Endothelial cell of umbilical vein (primary cell): Measurements from ENCODE around the gene B4GALNT1. TPM values are rescaled to one million over a fixed set of nuclear protein-coding genes. Genes with fewer than 3 reads are reported as not detected.

Source experiments
- BruUV-seq: library from RNA; stranded (reverse); fragments of 400-500 nt; replicated peaks from 2 replicates; lab custom pipeline; 2021; lab: Mats Ljungman, UMichigan
- CTCF ChIA-PET: fragments of 300-600, 350-600 bp; sonication (Branson Sonifier 250); formaldehyde crosslinking; loops from one replicate; lab custom pipeline; 2021; ENCODE audit warnings: antibody characterized with exemption, inconsistent platforms; lab: Charles Lee
- POLR2A ChIA-PET: fragments of 300-600, 350-600 bp; sonication (Branson Sonifier 250); formaldehyde crosslinking; loops from one replicate; lab custom pipeline; 2021; ENCODE audit warnings: antibody characterized with exemption, inconsistent platforms; lab: Charles Lee
- DNase-seq: peaks from one replicate; pipeline ENCODE4 v3.0.0-alpha.2; 2011; ENCODE audit warnings: low read depth, low spot score
- FAIRE-seq: peaks from 2 replicates; lab custom pipeline; 2011; peaks lifted over from hg19 to GRCh38; lab: Jason Lieb, UNC
- H2AFZ ChIP-seq: 2 replicates; pipeline ENCODE4 v1.6.0; 2012; ENCODE audit warnings: low read depth, low read length, control low read depth, inconsistent platforms
- H3K27ac ChIP-seq: 2 replicates; pipeline ENCODE4 v1.5.1; 2011; ENCODE audit warnings: low read depth, mild to moderate bottlenecking, control low read depth, low read length, moderate library complexity; ENCODE audit not compliant: insufficient read depth
- H3K27me3 ChIP-seq, 2 experiments: 2 replicates each; pipeline versions ENCODE4 v1.6.0 to v1.6.1; 2011; ENCODE audit warnings: low read length in 2 of 2, mixed read lengths in 1 of 2; ENCODE audit not compliant: control insufficient read depth in 2 of 2, insufficient read depth in 2 of 2
- H3K36me3 ChIP-seq, 2 experiments: 2 replicates in 1 of 2; 3 replicates in 1 of 2; pipeline ENCODE4 v1.5.1; 2011; ENCODE audit warnings: low read length in 2 of 2, mild to moderate bottlenecking in 1 of 2, moderate library complexity in 1 of 2; ENCODE audit not compliant: control insufficient read depth in 2 of 2, insufficient read depth in 2 of 2; ENCODE audit errors: extremely low read depth in 1 of 2
- H3K4me1 ChIP-seq: 3 replicates; pipeline ENCODE4 v1.5.1; 2011; ENCODE audit warnings: mild to moderate bottlenecking, low read length; ENCODE audit not compliant: control insufficient read depth, insufficient read depth; ENCODE audit errors: extremely low read depth
- H3K4me2 ChIP-seq: 2 replicates; pipeline ENCODE4 v1.6.1; 2011; ENCODE audit warnings: low read length, control low read depth, mixed read lengths; ENCODE audit not compliant: insufficient read depth
- H3K4me3 ChIP-seq, 3 experiments: fragments of 200-600 bp in 1 of 3; sonication (generic), shearing (Covaris generic) in 1 of 3; replicated peaks in 1 of 3; 2 replicates each; pipeline ENCODE4 v1.5.1; 2011 to 2016; ENCODE audit warnings: control low read depth in 3 of 3, low read length in 3 of 3, mild to moderate bottlenecking in 2 of 3, inconsistent platforms in 1 of 3, low read depth in 1 of 3, moderate library complexity in 1 of 3; ENCODE audit not compliant: insufficient read depth in 1 of 3
- H3K79me2 ChIP-seq: 2 replicates; pipeline ENCODE4 v1.6.0; 2012; ENCODE audit warnings: low read length, inconsistent platforms; ENCODE audit not compliant: control insufficient read depth, insufficient read depth
- H3K9ac ChIP-seq: replicated peaks from 2 replicates; pipeline ENCODE3; 2011; ENCODE audit warnings: low read length, control low read depth; ENCODE audit not compliant: insufficient read depth; ENCODE audit errors: extremely low read depth
- H3K9me1 ChIP-seq: replicated peaks from 3 replicates; pipeline ENCODE4 v1.6.0; 2011; ENCODE audit warnings: mild to moderate bottlenecking, low read length; ENCODE audit not compliant: control insufficient read depth, insufficient read depth; ENCODE audit errors: extremely low read depth
- H3K9me3 ChIP-seq: replicated peaks from 2 replicates; pipeline ENCODE4 v1.5.1; 2012; ENCODE audit warnings: low read length, inconsistent platforms; ENCODE audit not compliant: control insufficient read depth, insufficient read depth
- H4K20me1 ChIP-seq: replicated peaks from 2 replicates; pipeline ENCODE3; 2011; ENCODE audit warnings: mild to moderate bottlenecking, low read length; ENCODE audit not compliant: control insufficient read depth, insufficient read depth; ENCODE audit errors: extremely low read depth
- CTCF ChIP-seq, 2 donors: IDR thresholded peaks; 1 replicate in 1 of 2; 2 replicates in 1 of 2; pipeline ENCODE4 v1.5.1; 2011; ENCODE audit warnings: low read length in 2 of 2, mild to moderate bottlenecking in 2 of 2, moderate library complexity in 2 of 2, control low read depth in 1 of 2, inconsistent platforms in 1 of 2, low read depth in 1 of 2; ENCODE audit not compliant: insufficient read depth in 1 of 2; ENCODE audit errors: extremely low read depth in 1 of 2
- EZH2 ChIP-seq: IDR thresholded peaks from 2 replicates; pipeline ENCODE4 v1.6.1; 2012; ENCODE audit warnings: borderline replicate concordance, low read depth, mild to moderate bottlenecking, moderate library complexity, low read length, inconsistent platforms; ENCODE audit not compliant: severe bottlenecking
- FOS ChIP-seq: IDR thresholded peaks from 2 replicates; pipeline ENCODE4 v1.6.1; 2011; ENCODE audit warnings: mild to moderate bottlenecking, low read length, moderate library complexity, borderline replicate concordance; ENCODE audit not compliant: insufficient read depth
- GATA2 ChIP-seq: IDR thresholded peaks from 2 replicates; pipeline ENCODE4 v1.7.0; 2011; ENCODE audit warnings: low read depth, mild to moderate bottlenecking, moderate library complexity, mixed read lengths, low read length; ENCODE audit not compliant: insufficient read length, insufficient read depth
- JUN ChIP-seq: IDR thresholded peaks from 2 replicates; pipeline ENCODE4 v1.6.1; 2011; ENCODE audit warnings: borderline replicate concordance, low read depth; ENCODE audit not compliant: insufficient read length, insufficient read depth
- MAX ChIP-seq: IDR thresholded peaks from 2 replicates; pipeline ENCODE4 v1.6.1; 2011; ENCODE audit not compliant: insufficient read depth, insufficient read length
- MYC ChIP-seq: IDR thresholded peaks from one replicate; pipeline ENCODE4 v1.6.1; 2011; ENCODE audit warnings: mild to moderate bottlenecking, low read depth, low read length
- POLR2A ChIP-seq: IDR thresholded peaks from 2 replicates; pipeline ENCODE4 v1.6.1; 2012; ENCODE audit warnings: low read depth, mild to moderate bottlenecking, control low read depth, low read length
- POLR2AphosphoS5 ChIP-seq: IDR thresholded peaks from 2 replicates; pipeline ENCODE4 v1.6.1; 2012; ENCODE audit warnings: low read depth, mild to moderate bottlenecking, control low read depth, low read length, moderate library complexity; ENCODE audit not compliant: insufficient read depth
- dilution Hi-C: fragments of 300-500 bp; cut with MboI; formaldehyde crosslinking; loops from one replicate; pipeline ENCODE4 v1.15.0; 2019; ENCODE audit warnings: low sequenced_read_pairs; ENCODE audit not compliant: extremely low pct_ligation_motif_present
- intact Hi-C: fragments of 100-400 bp; cut with micrococcal nuclease; formaldehyde crosslinking; loops from one replicate; pipeline ENCODE4 v1.10.0; 2022
- polyA plus RNA-seq, 4 experiments: library from polyadenylated mRNA; depleted of rRNA in 3 of 4; stranded (reverse) in 3 of 4; unstranded in 1 of 4; fragments of >200 nt; gene quantifications; 2 replicates each; pipeline versions ENCODE4 v1.2.1 to v1.2.3, GENCODE V29; 2011 to 2012; ENCODE audit warnings: missing spikeins in 1 of 4
- total RNA-seq: library from RNA; stranded (reverse); gene quantifications from 2 replicates; pipeline ENCODE4 v1.2.3, GENCODE V29; 2021

B4GALNT1 gene
- total and polyA plus RNA-seq, 2 donors (not counting 3 experiments of a cell fraction or from before 2014, with no cell fraction given), result 0.33 to 0.35 TPM

GRCh38 chr12:57625261-57626032 lies 7.6 kb downstream of the B4GALNT1 start:
- H3K27me3 ChIP-seq, result peaks cover 55 to 65% of the 10 kb centered on the region in 2 experiments
- peaks cover 5% of the 10 kb centered on the region for H3K4me1 ChIP-seq
- no TSS peak for BruUV-seq
- H3K4me2 ChIP-seq, result no peak overlapping the region
- no peaks in the 10 kb centered on the region for H3K36me3 ChIP-seq
- no peaks in the 10 kb centered on the region for H3K79me2 ChIP-seq
- CTCF ChIA-PET, result interaction anchor here (7.2 kb wide), 1 partner anchor 44 kb away, joined by 109 read pairs; no protein-coding TSS in a partner anchor
- POLR2A ChIA-PET, result no interaction called here
- no peaks in the 10 kb centered on the region for H3K9me3 ChIP-seq
- H4K20me1 ChIP-seq, result no peaks in the 10 kb centered on the region
- intact Hi-C loops (no loop called here), dilution Hi-C loops (no loop called here)
- H3K9ac ChIP-seq, result no peak overlapping the region
- DNase-seq, result no peak
- H2AFZ ChIP-seq, result no peak overlapping the region
- H3K4me3 ChIP-seq, result no peak overlapping the region
- TF ChIP-seq POLR2A (no peak), MAX (no peak), EZH2 (no peak), JUN (no peak), CTCF (IDR thresholded peaks at IDR 0.05; ENCODE audit: extremely low read depth in 1 of 2, insufficient read depth in 1 of 2, low read depth in 1 of 2, low read length in 2 of 2) (no peak), MYC (no peak), GATA2 (no peak), FOS (no peak), POLR2AphosphoS5 (no peak)
- no peaks in the 10 kb centered on the region for H3K9me1 ChIP-seq
- no peak for FAIRE-seq
- no peak overlapping the region for H3K27ac ChIP-seq
